Spleen (tissue), 7 donors: Measurements from ENCODE around the gene TSFM.

Experiments
- POLR2A ChIP-seq, 3 donors: fragments of 450-650 bp; IDR thresholded peaks; one replicate each; pipeline ENCODE4 v1.5.1; 2017; ENCODE audit warnings: antibody characterized with exemption in 3 of 3, mild to moderate bottlenecking in 1 of 3
- TF ChIP-seq, protein P1 (sequence below), 11 experiments: fragments of 200-600 bp in 7 of 11; fragments of 450-650 bp in 4 of 11; sonication (generic) in 4 of 11; IDR thresholded peaks in 8 of 11; conservative IDR thresholded peaks in 3 of 11; 1 replicate in 7 of 11; 2 replicates in 4 of 11; pipeline versions ENCODE4 v1.4.0 to v1.8.0; 2016 to 2021; ENCODE audit warnings: antibody characterized with exemption in 11 of 11, inconsistent platforms in 4 of 11, mild to moderate bottlenecking in 1 of 11
- donor health status: DM: no; HTN: no; CAD: no; lungs with moderate emphysema.
- donor health status: DM: no; HTN: no; CAD: no.
- donor health status: DM: no; HTN: no; CAD: no.

DNA sequence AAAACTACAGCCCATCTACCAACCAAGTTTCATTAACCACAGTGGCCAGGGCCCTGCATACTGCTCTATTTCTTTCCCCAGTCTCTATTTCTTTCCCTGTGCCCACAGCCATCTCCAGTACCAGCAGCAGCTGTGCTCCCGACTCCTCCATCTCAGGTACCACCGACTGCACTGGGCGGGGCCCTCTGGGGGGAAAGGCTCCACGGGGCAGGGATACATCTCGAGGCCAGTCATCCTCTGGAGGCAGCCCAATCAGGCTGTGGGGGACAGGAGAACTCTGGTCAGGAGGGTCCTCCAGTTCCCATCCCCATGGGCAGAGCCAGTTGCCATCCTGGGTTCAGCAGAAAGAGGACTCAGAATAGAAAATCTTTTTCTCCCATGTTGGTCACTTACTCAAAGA is 33.5 kb upstream of the TSFM start:
- TF ChIP-seq, protein P1, sequence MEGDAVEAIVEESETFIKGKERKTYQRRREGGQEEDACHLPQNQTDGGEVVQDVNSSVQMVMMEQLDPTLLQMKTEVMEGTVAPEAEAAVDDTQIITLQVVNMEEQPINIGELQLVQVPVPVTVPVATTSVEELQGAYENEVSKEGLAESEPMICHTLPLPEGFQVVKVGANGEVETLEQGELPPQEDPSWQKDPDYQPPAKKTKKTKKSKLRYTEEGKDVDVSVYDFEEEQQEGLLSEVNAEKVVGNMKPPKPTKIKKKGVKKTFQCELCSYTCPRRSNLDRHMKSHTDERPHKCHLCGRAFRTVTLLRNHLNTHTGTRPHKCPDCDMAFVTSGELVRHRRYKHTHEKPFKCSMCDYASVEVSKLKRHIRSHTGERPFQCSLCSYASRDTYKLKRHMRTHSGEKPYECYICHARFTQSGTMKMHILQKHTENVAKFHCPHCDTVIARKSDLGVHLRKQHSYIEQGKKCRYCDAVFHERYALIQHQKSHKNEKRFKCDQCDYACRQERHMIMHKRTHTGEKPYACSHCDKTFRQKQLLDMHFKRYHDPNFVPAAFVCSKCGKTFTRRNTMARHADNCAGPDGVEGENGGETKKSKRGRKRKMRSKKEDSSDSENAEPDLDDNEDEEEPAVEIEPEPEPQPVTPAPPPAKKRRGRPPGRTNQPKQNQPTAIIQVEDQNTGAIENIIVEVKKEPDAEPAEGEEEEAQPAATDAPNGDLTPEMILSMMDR (IDR thresholded peaks at IDR 0.05 in 8 of 11, conservative IDR thresholded peaks at IDR 0.05 in 3 of 11), result no peak
- TF ChIP-seq POLR2A (IDR thresholded peaks at IDR 0.05), result no peak
